SW 1271 (cell line): Measurements from ENCODE around the gene LCN10.

ENCODE experiments used
- DNase-seq, 2 experiments: peaks; one replicate each; lab custom pipeline; 2025; lab: John Stamatoyannopoulos, UW

The LCN10 gene

GRCh38 chr9:136700959-136701667 is 41.6 kb downstream of the LCN10 start:
- DNase-seq: no peak

GRCh38 chr9:136700304-136700703 is 42.4 kb downstream of the LCN10 start:
- no peak for DNase-seq

GRCh38 chr9:136698635-136699246 is 44.0 kb downstream of the LCN10 start:
- DNase-seq: no peak

GRCh38 chr9:136697821-136698526 is 44.8 kb downstream of the LCN10 start:
- DNase-seq: no peak

GRCh38 chr9:136697146-136697820 is 45.5 kb downstream of the LCN10 start:
- no peak for DNase-seq

GRCh38 chr9:136696502-136696901 is 46.2 kb downstream of the LCN10 start:
- DNase-seq: no peak

- no peak for DNase-seq
Observed at GRCh38 chr9:136695955-136696354, 46.8 kb downstream of the LCN10 start.

GRCh38 chr9:136695435-136695895 is 47.3 kb downstream of the LCN10 start:
- DNase-seq: no peak

GRCh38 chr9:136694872-136695247 is 47.9 kb downstream of the LCN10 start:
- DNase-seq: no peak

- DNase-seq: peak; percentile 23 to 46
Observed at GRCh38 chr9:136694163-136694871, 48.4 kb downstream of the LCN10 start.

- DNase-seq: peak; percentile 24 to 38
Observed at GRCh38 chr9:136693490-136694162, 49.1 kb downstream of the LCN10 start.

- DNase-seq: no peak
Observed at GRCh38 chr9:136693135-136693489, 49.6 kb downstream of the LCN10 start.

- DNase-seq: no peak
Observed at GRCh38 chr9:136692185-136693134, 50.3 kb downstream of the LCN10 start.

GRCh38 chr9:136691316-136692184 is 51.2 kb downstream of the LCN10 start:
- DNase-seq: no peak

- DNase-seq: no peak
Observed at GRCh38 chr9:136690806-136691261, 51.9 kb downstream of the LCN10 start.

- DNase-seq: no peak
Observed at GRCh38 chr9:136690104-136690805, 52.5 kb downstream of the LCN10 start.

GRCh38 chr9:136689108-136689460 is 53.7 kb downstream of the LCN10 start:
- DNase-seq: no peak

- DNase-seq: no peak
Observed at GRCh38 chr9:136688274-136689107, 54.2 kb downstream of the LCN10 start.
